ENCODE measurements around the gene DENND1B. TPM values are rescaled to one million over a fixed set of nuclear protein-coding genes. Genes with fewer than 3 reads are reported as not detected.

The DENND1B gene
- total RNA-seq, 4 donors from 2014 or later = 12.4 to 27.5 (median 15.9) TPM

DNA sequence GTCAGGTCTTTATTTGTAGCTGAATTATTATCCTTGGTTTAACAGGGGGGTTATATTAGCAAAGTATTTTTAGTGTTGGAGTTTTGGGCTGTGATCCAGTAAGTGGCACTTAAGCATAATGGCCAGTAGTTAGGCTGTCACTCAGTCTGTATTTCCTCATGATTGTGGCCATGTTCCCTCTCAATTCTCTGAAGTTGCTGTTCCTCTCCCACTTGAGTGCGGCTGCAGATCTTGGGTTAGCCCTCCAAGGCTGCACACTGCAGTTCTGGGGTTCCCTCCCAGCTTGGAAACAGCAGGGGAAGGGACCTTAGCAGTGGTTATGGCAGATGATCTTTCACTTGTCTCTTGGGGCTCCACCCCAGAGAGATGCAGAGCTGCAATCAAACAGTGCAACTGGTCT, 23.2 kb upstream of the DENND1B start:
- TF ChIP-seq, protein P1, sequence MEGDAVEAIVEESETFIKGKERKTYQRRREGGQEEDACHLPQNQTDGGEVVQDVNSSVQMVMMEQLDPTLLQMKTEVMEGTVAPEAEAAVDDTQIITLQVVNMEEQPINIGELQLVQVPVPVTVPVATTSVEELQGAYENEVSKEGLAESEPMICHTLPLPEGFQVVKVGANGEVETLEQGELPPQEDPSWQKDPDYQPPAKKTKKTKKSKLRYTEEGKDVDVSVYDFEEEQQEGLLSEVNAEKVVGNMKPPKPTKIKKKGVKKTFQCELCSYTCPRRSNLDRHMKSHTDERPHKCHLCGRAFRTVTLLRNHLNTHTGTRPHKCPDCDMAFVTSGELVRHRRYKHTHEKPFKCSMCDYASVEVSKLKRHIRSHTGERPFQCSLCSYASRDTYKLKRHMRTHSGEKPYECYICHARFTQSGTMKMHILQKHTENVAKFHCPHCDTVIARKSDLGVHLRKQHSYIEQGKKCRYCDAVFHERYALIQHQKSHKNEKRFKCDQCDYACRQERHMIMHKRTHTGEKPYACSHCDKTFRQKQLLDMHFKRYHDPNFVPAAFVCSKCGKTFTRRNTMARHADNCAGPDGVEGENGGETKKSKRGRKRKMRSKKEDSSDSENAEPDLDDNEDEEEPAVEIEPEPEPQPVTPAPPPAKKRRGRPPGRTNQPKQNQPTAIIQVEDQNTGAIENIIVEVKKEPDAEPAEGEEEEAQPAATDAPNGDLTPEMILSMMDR (IDR thresholded peaks at IDR 0.05; ENCODE audit: low read depth) = no peak

- TF ChIP-seq, protein P1 (IDR thresholded peaks at IDR 0.05; ENCODE audit: low read depth) = no peak
These were observed 21.7 kb upstream of the DENND1B start for GRCh38 chr1:197797010-197797409.

DNA sequence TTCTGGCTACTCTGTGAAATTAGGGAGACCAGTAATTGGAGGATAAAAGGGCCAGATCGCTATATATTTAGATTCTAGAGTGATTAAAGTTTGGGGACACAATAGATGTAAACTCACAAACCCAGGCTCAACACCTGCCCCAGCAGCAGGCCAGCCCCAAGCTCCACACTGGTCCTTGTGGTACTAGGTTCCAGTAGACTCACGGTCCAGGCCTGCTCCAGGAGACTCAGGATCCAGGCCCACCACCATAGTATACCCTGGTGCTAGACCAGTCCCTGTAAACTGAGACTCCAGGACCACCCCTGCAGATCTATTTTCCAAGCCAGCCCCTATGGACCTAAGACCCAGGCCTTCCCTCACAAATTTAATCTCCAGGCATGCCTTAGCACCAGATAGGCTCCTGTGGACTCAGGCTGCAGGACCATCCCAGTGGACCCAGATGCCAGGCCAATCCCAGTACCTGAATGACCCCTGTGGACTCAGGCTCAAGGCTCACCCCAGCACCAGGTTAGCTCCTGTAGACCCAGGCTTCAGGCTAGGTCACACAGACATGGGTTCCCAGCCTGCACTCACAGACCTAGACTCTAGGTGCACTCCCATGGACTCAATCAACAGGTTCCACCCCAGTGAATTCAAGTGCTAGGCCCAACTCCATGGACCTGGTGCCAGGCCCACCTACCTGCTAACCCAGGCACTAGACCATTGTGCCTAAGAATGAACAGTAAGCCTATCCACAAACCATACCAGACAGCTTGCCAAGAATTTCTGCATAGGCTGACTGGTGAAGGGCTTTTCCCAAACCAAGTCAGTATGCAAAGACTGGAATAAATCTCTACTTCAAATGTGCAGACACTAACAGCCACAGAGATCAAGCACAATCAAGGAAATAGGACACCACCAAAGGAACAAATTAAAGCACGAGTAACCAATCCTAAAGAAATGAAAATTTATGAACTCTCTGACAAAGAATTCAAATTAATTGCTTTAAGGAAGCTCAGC, 13.8 kb upstream of the DENND1B start:
- TF ChIP-seq, protein P1 (IDR thresholded peaks at IDR 0.05; ENCODE audit: low read depth) = no peak

- TF ChIP-seq, protein P1 (IDR thresholded peaks at IDR 0.05; ENCODE audit: low read depth) = no peak
These were observed 12.6 kb upstream of the DENND1B start for GRCh38 chr1:197787623-197788536.

- TF ChIP-seq, protein P1 (IDR thresholded peaks at IDR 0.05; ENCODE audit: low read depth) = no peak
These were observed 11.8 kb upstream of the DENND1B start for GRCh38 chr1:197787056-197787455.

DNA sequence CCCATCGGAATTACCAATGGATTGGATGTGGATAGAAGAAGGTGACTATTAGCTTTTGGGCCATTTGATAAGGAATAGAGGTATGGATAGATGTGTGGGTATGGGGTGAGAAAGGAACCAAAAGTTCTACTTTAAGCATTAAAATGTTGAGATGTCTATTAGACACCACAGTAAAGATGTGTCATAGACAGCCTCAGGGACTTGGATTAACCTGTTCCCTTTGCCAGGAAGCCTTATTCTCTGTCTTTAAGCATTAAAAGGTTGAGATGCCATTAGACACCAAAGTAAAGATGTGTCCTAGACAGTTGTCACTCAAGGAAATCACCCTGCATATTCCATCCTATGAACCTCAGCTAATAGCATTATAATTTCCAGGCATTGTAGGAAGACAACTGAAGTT, 11.0 kb upstream of the DENND1B start:
- TF ChIP-seq, protein P1 (IDR thresholded peaks at IDR 0.05; ENCODE audit: low read depth) = no peak

Measured in subcutaneous adipose tissue (tissue), 4 donors.